Fibroblast of skin of right quadriceps (primary cell): ENCODE measurements around the gene MYH9.
A peak's percentile ranks its signal among the peaks of the same experiment; 100 is the strongest.

ENCODE experiments used
- DNase-seq: peaks from one replicate; pipeline ENCODE4 v3.0.0-alpha.2; 2013

Gene MYH9

DNA sequence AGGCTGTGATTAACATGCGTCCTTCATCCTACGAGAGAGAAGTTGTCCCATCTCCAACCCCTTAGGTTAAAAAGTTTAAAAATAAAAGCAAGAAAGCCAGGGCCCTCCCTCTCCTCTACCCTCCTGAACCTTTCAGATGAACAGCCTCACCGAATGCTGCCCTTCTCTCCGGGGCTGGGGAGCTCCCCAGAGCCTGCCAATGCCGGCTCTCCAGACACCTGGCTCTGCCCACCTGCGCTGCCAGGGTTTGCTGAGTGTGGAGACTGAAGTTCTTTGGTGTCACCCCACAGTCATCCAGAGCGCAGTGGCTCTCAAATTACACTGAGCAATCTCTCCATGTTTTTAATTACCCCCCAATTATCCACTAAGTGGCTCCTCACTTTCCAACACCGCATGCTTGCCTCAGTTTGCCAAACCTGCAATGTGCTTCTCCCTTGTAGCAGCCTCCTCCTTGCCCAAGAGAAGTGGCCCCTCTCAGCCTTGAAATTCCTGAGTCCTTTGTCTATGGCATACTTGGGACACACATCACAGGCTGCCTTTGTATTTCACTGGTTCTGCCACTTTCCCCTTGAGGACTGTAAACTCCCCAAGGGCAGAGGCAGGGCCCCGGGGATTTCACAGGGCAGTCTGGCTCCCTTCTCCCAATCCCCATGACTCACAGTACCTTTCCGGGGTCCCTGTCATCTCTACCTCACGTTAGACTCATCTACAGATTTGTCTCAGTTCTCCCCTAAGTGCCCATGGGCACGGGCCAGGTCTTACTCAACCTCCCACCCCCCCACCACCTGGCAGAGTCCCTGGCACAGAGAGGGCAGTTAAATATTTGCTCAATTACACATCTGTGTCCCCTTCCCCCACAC is 2.0 kb downstream of the MYH9 start:
- DNase-seq, result peak; percentile 48

- peak; percentile 41 for DNase-seq
These were observed 2.8 kb downstream of the MYH9 start for GRCh38 chr22:36384766-36385481.

DNA sequence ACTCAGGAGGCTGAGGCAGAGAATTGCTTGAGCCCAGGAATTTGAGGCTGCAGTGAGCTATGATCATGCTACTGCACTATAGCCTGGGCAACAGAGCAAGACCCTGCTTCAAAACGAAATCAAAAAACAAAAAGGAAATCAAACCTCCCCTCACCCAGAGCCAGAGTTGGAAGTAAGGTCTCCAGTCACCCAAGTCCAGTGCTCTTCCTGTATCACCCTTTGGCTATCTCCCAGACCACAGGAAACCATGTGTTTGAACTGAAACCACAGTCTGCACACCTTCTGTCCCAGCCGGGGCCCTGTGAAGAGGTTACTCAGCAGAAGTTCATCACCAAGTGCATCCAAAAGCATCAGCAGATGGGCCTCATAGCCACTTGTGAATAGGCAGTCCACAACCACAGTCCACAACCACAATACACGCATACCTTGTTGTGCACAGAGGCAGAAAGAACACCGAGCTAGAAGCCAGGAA is 4.6 kb downstream of the MYH9 start:
- DNase-seq, result peak; percentile 57

DNA sequence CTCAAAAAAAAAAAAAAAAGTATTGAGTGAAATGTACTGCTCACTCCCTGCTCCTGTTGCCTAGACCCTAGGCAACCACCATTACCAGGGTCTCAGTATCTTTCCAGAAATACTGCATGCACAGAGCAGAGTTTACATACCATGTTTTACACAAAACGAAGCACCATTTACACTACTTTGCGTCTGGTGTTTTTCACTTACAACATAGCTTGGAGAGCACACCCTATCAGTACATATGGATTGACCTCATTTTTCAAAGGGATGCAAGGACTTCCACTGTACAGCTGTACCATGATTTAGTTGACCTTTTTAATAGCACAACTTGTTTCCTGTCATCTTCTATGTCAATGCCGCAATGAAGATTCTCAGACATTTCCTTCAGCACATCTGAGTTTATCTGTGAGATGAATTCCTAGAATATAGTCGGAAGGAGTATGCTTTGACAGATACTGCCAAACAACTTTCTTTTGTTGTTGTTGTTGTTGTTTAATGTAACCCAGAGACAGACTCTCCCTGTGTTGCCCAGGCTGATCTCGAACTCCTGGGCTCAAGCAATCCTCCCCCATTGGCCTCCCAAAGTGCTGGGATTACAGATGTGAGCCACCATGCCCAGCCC is 6.1 kb downstream of the MYH9 start:
- DNase-seq, result no peak

DNA sequence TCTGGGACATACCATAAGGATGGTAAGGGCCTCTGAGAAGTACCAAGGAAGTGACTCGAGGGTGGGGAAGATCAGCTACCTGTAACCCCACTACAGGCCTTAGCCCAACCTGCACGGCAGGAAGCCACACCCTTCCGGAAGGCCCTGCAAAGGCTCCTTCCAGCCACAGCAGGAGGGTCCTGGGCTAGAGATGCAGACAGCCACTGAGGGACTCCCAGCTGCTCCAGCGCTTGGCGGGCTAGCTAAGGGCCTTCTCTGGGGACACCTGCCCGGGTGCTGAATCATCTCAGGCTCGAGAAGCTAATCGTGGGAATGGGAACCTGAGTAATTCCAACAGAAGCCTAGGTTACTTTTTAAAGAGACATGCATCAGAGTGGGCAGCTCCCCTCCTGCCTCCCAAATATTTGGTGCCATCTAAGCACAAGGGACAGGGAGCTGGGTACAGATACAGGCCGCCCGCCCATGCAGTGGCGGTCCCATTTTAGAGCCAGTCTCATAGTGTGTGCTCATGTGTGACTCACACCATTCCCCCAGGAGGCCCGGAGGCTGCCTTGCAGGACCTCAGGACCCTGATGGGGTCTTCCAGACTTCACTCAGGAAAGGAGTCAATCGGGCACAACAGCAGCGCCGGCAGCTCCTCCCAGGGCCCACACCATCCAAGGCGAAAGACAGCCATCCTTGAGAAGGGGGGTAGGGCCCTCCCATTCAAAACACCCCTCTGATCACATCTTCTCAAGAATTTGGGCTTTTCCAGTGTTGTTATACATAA is 8.0 kb downstream of the MYH9 start:
- DNase-seq, result no peak

DNA sequence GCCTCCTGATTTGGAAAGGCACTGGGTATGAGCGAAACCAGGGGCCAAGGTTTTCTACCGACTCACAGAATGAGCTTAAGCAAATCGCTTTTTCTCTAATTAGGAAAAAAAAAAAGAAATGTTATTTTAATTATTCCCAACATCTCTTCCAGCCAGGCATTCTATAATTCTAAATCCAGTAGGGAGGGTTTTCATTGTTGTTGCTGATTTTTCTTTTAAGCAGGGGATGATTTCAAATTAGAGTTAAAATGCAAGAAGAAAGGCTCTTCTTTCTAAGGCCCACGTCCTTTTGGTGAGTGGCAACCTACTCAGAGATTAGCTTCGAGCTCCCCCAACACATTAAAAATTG is 8.9 kb downstream of the MYH9 start:
- no peak for DNase-seq

DNA sequence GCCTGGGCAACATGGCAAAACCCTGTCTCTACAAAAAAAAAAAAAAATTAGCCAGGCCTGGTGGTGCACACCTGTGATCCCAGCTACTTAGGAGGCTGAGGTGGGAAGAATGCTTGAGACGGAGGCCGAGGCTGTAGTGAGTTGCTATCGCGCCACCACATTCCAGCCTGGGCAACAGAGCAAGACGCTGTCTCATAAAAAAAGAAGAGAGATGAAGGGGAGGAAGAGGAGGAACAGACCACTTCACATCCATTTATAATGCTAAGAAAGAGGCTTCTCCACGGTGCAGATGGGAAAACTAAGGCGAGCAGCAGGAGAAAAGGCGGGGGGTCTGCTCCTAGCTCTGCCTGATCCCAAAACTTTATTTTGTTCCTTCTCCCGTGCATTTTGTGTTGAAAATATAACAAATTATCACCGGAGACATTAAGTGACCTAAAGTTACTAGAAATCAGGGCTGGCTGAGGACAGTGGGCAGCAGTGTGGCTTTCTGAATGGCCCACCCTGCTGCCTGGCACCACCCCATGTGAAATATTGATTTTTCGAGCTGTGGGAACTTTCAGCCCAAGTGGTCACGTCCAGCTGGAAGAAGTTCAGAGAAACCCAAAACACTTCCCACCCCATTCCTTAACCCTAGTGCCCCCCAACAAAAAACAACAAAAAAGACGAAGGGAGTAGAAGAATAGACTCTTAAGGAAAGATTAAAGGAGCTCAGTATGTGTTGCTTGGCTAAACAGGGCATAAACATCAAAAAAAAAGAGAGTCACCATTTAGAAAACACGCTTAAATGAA is 9.5 kb downstream of the MYH9 start:
- no peak for DNase-seq

GRCh38 chr22:36377022-36377631 is 10.6 kb downstream of the MYH9 start:
- no peak for DNase-seq

DNA sequence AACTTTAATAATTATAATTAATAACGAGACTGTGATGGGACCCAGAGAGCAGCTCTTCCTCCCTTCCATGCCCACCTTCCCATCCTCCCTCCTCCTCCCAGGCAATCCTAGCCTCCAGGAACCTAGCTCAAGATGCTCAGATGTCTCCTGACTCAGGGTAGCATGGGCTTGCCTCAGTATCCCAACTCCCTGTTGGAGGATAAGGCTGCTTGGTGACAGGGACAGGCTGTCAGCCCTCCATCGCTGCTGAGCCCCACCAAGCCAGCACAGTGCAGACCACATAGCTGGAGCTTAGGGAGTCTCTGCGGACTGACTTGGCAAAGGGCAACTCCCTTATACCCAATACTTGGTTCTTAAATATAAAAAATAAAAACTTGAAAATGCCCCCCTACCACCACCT is 11.5 kb downstream of the MYH9 start:
- no peak for DNase-seq

GRCh38 chr22:36375071-36375980 is 12.4 kb downstream of the MYH9 start:
- DNase-seq, result no peak

- no peak for DNase-seq
These were observed 13.2 kb downstream of the MYH9 start for GRCh38 chr22:36374603-36375024.

DNA sequence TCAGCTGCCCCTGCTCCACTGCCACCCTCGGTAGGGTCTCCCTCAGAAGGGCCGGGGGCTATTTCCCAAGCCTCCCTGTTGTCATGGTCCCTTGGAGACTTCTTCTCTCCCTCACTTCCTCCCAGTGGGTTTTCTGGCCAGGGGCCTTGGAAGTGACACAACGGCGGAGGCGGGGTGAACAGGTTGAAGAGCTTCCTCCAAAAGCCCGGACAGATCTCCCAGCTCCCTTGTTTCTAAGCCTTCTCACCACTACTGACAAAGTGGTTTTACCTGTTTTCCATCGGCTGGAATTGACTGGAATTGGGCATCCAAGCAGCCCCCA is 14.5 kb downstream of the MYH9 start:
- DNase-seq, result no peak

DNA sequence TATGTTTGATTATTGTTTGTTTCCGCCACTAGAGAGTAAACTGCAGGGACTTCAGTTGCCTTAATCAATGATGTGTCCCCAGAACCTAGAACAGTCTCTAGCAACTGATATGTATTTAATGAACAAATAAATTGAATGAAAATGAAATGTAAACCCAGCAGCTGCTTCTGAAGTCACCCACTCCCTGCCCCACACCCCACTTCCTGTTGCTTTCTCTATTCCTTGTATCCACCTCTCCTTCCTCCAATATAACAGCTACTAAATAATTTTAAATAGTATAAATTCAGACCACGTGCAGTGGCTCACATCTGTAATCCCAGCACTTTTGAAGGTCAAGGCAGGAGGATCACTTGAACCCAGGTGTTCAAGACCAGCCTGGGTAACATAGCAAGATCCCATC is 15.8 kb downstream of the MYH9 start:
- DNase-seq, result no peak

GRCh38 chr22:36369922-36370791 is 17.6 kb downstream of the MYH9 start:
- no peak for DNase-seq

- no peak for DNase-seq
These were observed 18.5 kb downstream of the MYH9 start for GRCh38 chr22:36369004-36369921.

DNA sequence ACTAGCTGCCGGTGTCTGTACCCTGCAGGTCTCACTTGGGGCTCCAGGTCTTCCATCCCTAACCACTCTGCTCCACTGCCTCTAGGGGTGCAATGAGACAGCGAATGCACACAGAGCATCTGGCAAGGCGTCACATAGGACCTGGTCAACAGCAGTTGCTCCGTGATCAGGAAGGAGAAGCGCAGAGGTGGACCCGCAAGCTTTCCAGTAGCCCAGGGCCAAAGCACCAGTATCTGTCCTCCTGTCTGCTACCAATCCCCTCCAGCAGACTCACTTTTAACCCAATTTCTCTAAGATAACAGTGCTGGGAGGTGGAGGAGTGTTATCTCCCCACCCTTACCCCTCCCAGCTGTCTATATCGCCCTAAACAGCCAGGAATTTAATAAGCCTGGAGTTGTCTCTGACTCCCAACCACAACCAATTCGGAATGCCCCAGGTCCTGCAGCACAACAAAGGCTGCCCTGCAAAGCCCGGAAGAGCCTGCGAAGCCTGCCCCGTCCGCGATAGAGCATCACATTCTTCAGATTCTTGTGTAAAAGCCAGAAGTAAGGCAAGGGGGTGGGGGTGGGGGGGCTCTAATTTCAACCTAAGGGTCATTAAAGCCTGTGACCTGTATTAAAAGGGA is 19.3 kb downstream of the MYH9 start:
- peak; percentile 89 for DNase-seq

- DNase-seq, result no peak
These were observed 20.3 kb downstream of the MYH9 start for GRCh38 chr22:36367479-36367878.

GRCh38 chr22:36367066-36367465 is 20.7 kb downstream of the MYH9 start:
- DNase-seq, result no peak
